Body of pancreas (tissue), 4 donors: ENCODE results near the gene PTPN12.

Experiments used
- POLR2A ChIP-seq, 3 donors: fragments of 450-650 bp; IDR thresholded peaks; one replicate each; pipeline ENCODE4 v1.6.1; 2016; ENCODE audit warnings: antibody characterized with exemption in 3 of 3, mild to moderate bottlenecking in 2 of 3
- TF ChIP-seq, protein P1 (sequence below), 7 experiments: fragments of 450-650 bp in 4 of 7; fragments of 200-600 bp in 3 of 7; sonication (generic) in 3 of 7; IDR thresholded peaks; one replicate each; pipeline ENCODE4 v1.5.1; 2016 to 2019; ENCODE audit warnings: antibody characterized with exemption in 7 of 7

DNA sequence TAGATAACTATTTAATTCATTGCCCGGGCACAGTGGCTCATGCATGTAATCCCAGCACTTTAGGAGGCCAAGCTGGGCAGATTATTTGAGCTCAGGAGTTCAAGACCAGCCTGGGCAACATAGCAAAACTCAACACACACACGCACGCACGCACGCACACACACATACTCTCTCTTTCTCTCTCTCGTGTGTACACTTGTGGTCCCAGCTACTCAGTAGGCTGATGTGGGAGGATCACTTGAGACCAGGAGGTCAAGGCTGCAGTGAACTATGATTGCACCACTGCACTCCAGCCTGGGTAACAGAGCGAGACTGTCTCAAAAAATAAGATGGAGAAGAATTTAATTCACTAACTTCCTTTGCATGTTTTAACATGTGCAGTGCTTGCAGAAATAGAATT is 38.1 kb downstream of the PTPN12 start:
- TF ChIP-seq, protein P1, sequence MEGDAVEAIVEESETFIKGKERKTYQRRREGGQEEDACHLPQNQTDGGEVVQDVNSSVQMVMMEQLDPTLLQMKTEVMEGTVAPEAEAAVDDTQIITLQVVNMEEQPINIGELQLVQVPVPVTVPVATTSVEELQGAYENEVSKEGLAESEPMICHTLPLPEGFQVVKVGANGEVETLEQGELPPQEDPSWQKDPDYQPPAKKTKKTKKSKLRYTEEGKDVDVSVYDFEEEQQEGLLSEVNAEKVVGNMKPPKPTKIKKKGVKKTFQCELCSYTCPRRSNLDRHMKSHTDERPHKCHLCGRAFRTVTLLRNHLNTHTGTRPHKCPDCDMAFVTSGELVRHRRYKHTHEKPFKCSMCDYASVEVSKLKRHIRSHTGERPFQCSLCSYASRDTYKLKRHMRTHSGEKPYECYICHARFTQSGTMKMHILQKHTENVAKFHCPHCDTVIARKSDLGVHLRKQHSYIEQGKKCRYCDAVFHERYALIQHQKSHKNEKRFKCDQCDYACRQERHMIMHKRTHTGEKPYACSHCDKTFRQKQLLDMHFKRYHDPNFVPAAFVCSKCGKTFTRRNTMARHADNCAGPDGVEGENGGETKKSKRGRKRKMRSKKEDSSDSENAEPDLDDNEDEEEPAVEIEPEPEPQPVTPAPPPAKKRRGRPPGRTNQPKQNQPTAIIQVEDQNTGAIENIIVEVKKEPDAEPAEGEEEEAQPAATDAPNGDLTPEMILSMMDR (IDR thresholded peaks at IDR 0.05): no peak
- TF ChIP-seq POLR2A (IDR thresholded peaks at IDR 0.05): no peak
